GM04504 (cell line): Measurements from ENCODE around the gene TTC14.

ENCODE experiments used
- DNase-seq: peaks from one replicate; pipeline ENCODE4 v3.0.0-alpha.2; 2012; ENCODE audit warnings: low read depth

Gene TTC14

GRCh38 chr3:180633722-180634121, 31.8 kb downstream of the TTC14 start:
- DNase-seq, result no peak

GRCh38 chr3:180640987-180641386, 39.0 kb downstream of the TTC14 start:
- no peak for DNase-seq

GRCh38 chr3:180646187-180646790, 44.3 kb downstream of the TTC14 start:
- no peak for DNase-seq

GRCh38 chr3:180656406-180656805, 54.4 kb downstream of the TTC14 start:
- no peak for DNase-seq

- DNase-seq, result no peak
These were observed 55.1 kb downstream of the TTC14 start for GRCh38 chr3:180657094-180657493.
